Transverse colon (tissue), 4 donors: ENCODE data around the gene ITGA11.

Source experiments
- CTCF ChIP-seq, 5 experiments: fragments of 200-600 bp in 3 of 5; fragments of 450-650 bp in 2 of 5; sonication (generic) in 3 of 5; IDR thresholded peaks; 1 replicate in 2 of 5; 2 replicates in 3 of 5; pipeline ENCODE4 v1.5.1; 2016 to 2017; ENCODE audit warnings: antibody characterized with exemption in 5 of 5, inconsistent platforms in 3 of 5, mild to moderate bottlenecking in 2 of 5, moderate library complexity in 1 of 5
- EP300 ChIP-seq: sonication (generic); formaldehyde crosslinking; IDR thresholded peaks from one replicate; pipeline ENCODE4 v1.6.1; 2017; ENCODE audit warnings: antibody characterized with exemption, low read depth
- POLR2A ChIP-seq: fragments of 450-650 bp; IDR thresholded peaks from one replicate; pipeline ENCODE4 v1.6.1; 2016; ENCODE audit warnings: antibody characterized with exemption, mild to moderate bottlenecking, moderate library complexity
- POLR2AphosphoS5 ChIP-seq, 3 donors: sonication (generic); formaldehyde crosslinking; IDR thresholded peaks; one replicate each; pipeline ENCODE4 v1.6.1; 2016; ENCODE audit warnings: antibody characterized with exemption in 3 of 3

DNA sequence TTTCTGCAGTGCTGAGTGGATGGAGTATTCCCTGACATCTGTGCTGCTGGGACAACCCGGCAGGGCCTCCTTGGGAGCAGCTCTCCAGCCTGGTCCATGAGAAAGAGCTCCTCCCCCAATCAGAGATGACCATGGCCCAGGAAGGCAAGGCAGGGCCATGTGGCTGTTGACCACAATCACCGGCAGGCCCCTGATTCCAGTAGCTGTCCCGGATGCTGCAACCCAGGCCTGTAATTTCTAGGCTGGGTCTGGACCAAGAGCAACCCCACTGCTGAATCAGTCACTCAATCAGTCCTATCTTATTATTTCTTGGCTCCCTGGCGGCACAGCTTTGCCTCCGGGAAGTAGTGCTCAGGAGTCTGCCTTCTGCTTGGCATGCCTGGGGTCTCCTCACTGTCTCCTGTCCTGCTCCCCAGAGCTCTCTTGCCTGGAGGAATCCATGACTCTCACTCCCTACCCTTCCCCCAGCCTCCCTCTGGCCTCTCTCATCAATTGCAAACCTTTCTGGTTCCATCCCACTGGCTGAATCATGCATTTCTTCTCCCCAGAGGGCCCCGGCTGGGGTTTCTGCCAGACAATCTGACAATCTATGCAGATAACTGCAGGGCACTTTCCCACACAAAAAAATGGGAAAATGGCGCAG, 32.6 kb upstream of the ITGA11 start:
- no peak for TF ChIP-seq CTCF (IDR thresholded peaks at IDR 0.05)
- no peak for TF ChIP-seq POLR2A
- TF ChIP-seq EP300 = no peak
- TF ChIP-seq POLR2AphosphoS5 (IDR thresholded peaks at IDR 0.05) = no peak
